H1 (cell line): ENCODE measurements around the gene TACC2. TPM values are rescaled to one million over a fixed set of nuclear protein-coding genes. Genes with fewer than 3 reads are reported as not detected.

Experiments used
- CTCF ChIA-PET: fragments of 300-600 bp; sonication (Branson Sonifier 250); formaldehyde crosslinking; loops from one replicate; lab custom pipeline; 2021; ENCODE audit not compliant: partially characterized antibody; lab: Charles Lee
- POLR2A ChIA-PET: fragments of 300-600 bp; sonication (Branson Sonifier 250); formaldehyde crosslinking; loops from one replicate; lab custom pipeline; 2021; ENCODE audit warnings: inconsistent platforms; ENCODE audit not compliant: partially characterized antibody; lab: Charles Lee
- DNase-seq, 2 experiments: peaks; one replicate each; pipeline versions ENCODE4 v3.0.0 to v3.0.0-alpha.2; 2010 to 2022; ENCODE audit warnings: low spot score in 2 of 2, low read depth in 1 of 2, mixed read lengths in 1 of 2
- FAIRE-seq: peaks from 2 replicates; lab custom pipeline; 2011; peaks lifted over from hg19 to GRCh38; lab: Jason Lieb, UNC
- H2AFZ ChIP-seq: 2 replicates; pipeline ENCODE4 v1.8.1; 2012; ENCODE audit warnings: low read length, inconsistent platforms
- H2AK5ac ChIP-seq: 2 replicates; pipeline ENCODE4 v1.6.1; 2013; ENCODE audit warnings: low read depth, low read length
- H2BK120ac ChIP-seq: replicated peaks from 2 replicates; pipeline ENCODE3; 2013; ENCODE audit warnings: low read depth, low read length, inconsistent platforms
- H2BK12ac ChIP-seq: 2 replicates; pipeline ENCODE4 v1.6.1; 2013; ENCODE audit warnings: low read depth, low read length
- H2BK15ac ChIP-seq: 2 replicates; pipeline ENCODE4 v1.6.1; 2013; ENCODE audit warnings: low read length
- H2BK20ac ChIP-seq: 2 replicates; pipeline ENCODE4 v1.6.1; 2013; ENCODE audit warnings: low read length
- H2BK5ac ChIP-seq: 2 replicates; pipeline ENCODE4 v1.6.1; 2013; ENCODE audit warnings: low read depth, low read length
- H3K14ac ChIP-seq: 2 replicates; pipeline ENCODE4 v1.6.1; 2013; ENCODE audit warnings: inconsistent platforms; ENCODE audit not compliant: insufficient read length
- H3K18ac ChIP-seq: 2 replicates; pipeline ENCODE4 v1.6.1; 2013; ENCODE audit warnings: low read length; ENCODE audit errors: extremely low read depth
- H3K23ac ChIP-seq: 2 replicates; pipeline ENCODE4 v1.6.1; 2013; ENCODE audit warnings: inconsistent platforms; ENCODE audit not compliant: insufficient read length
- H3K23me2 ChIP-seq: 2 replicates; pipeline ENCODE4 v1.6.1; 2013; ENCODE audit warnings: low read depth, low read length
- H3K27ac ChIP-seq: 2 replicates; pipeline ENCODE4 v1.6.1; 2011; ENCODE audit warnings: low read depth, low read length, inconsistent platforms
- H3K27me3 ChIP-seq, 4 experiments: replicated peaks in 1 of 4; 1 replicate in 1 of 4; 2 replicates in 3 of 4; pipeline versions ENCODE4 v1.6.1 to v1.8.1; 2011 to 2013; ENCODE audit warnings: low read length in 3 of 4, mild to moderate bottlenecking in 3 of 4, inconsistent platforms in 2 of 4, mixed read lengths in 2 of 4, moderate library complexity in 1 of 4; ENCODE audit not compliant: control insufficient read depth in 3 of 4, insufficient read depth in 3 of 4; ENCODE audit errors: extremely low read depth in 1 of 4
- H3K36me3 ChIP-seq, 4 experiments: 2 replicates each; pipeline versions ENCODE4 v1.6.1 to v1.8.1; 2011 to 2013; ENCODE audit warnings: mild to moderate bottlenecking in 4 of 4, low read length in 3 of 4, moderate library complexity in 2 of 4, control low read depth in 1 of 4, inconsistent platforms in 1 of 4; ENCODE audit not compliant: insufficient read depth in 4 of 4, control insufficient read depth in 2 of 4
- H3K4ac ChIP-seq: replicated peaks from 2 replicates; pipeline ENCODE3; 2013; ENCODE audit warnings: low read length, low read depth, mixed read lengths, inconsistent platforms; ENCODE audit not compliant: insufficient read length
- H3K4me1 ChIP-seq, 4 experiments: replicated peaks in 1 of 4; 1 replicate in 1 of 4; 2 replicates in 3 of 4; pipeline versions ENCODE4 v1.6.1 to v1.8.1; 2011 to 2013; ENCODE audit warnings: low read length in 3 of 4, inconsistent platforms in 2 of 4, mixed read lengths in 1 of 4; ENCODE audit not compliant: insufficient read depth in 4 of 4, control insufficient read depth in 3 of 4
- H3K4me2 ChIP-seq, 2 experiments: 2 replicates each; pipeline versions ENCODE4 v1.6.1 to v1.8.1; 2011 to 2013; ENCODE audit warnings: low read depth in 2 of 2, low read length in 2 of 2, control low read depth in 1 of 2, inconsistent platforms in 1 of 2, mild to moderate bottlenecking in 1 of 2; ENCODE audit not compliant: insufficient read depth in 1 of 2
- H3K4me3 ChIP-seq, 4 experiments: fragments of 200-600, 300-600 bp in 1 of 4; sonication (generic), shearing (Covaris generic), sonication (Bioruptor Twin) in 1 of 4; 2 replicates each; pipeline versions ENCODE4 v1.5.1 to v1.8.1; 2011 to 2016; ENCODE audit warnings: low read length in 4 of 4, low read depth in 3 of 4, control low read depth in 2 of 4, inconsistent platforms in 2 of 4, mild to moderate bottlenecking in 2 of 4, mixed read lengths in 1 of 4, moderate library complexity in 1 of 4; ENCODE audit not compliant: insufficient read depth in 2 of 4; ENCODE audit errors: extremely low read depth in 1 of 4
- H3K56ac ChIP-seq: replicated peaks from 2 replicates; pipeline ENCODE3; 2013; ENCODE audit warnings: low read depth, mild to moderate bottlenecking, mixed read lengths, low read length, inconsistent platforms; ENCODE audit not compliant: insufficient read length
- H3K79me1 ChIP-seq: 2 replicates; pipeline ENCODE4 v1.6.1; 2013; ENCODE audit warnings: low read depth, low read length, control low read depth
- H3K79me2 ChIP-seq, 2 experiments: 2 replicates each; pipeline versions ENCODE4 v1.6.1 to v1.8.1; 2012 to 2013; ENCODE audit warnings: low read length in 2 of 2, mild to moderate bottlenecking in 2 of 2, inconsistent platforms in 1 of 2; ENCODE audit not compliant: insufficient read depth in 2 of 2, control insufficient read depth in 1 of 2
- H3K9ac ChIP-seq, 4 experiments: replicated peaks in 1 of 4; 1 replicate in 1 of 4; 2 replicates in 3 of 4; pipeline versions ENCODE4 v1.6.1 to v1.8.1; 2011 to 2013; ENCODE audit warnings: low read depth in 3 of 4, low read length in 3 of 4, control low read depth in 2 of 4, mild to moderate bottlenecking in 2 of 4, moderate library complexity in 2 of 4, inconsistent platforms in 1 of 4; ENCODE audit errors: extremely low read depth in 1 of 4
- H3K9me3 ChIP-seq, 2 experiments: 2 replicates each; pipeline versions ENCODE4 v1.6.1 to v1.8.1; 2012 to 2013; ENCODE audit warnings: mild to moderate bottlenecking in 2 of 2, moderate library complexity in 2 of 2, control low read depth in 1 of 2, inconsistent platforms in 1 of 2, low read depth in 1 of 2, low read length in 1 of 2, mixed read lengths in 1 of 2; ENCODE audit not compliant: insufficient read depth in 2 of 2
- H4K20me1 ChIP-seq, 2 experiments: replicated peaks in 1 of 2; 2 replicates each; pipeline versions ENCODE3 to v1.8.1; 2011 to 2013; ENCODE audit warnings: inconsistent platforms in 2 of 2, low read length in 2 of 2, mild to moderate bottlenecking in 1 of 2; ENCODE audit not compliant: insufficient read depth in 2 of 2, control insufficient read depth in 1 of 2
- H4K5ac ChIP-seq: 2 replicates; pipeline ENCODE4 v1.6.1; 2013; ENCODE audit warnings: low read length, low read depth, mixed read lengths, inconsistent platforms; ENCODE audit not compliant: insufficient read length
- H4K8ac ChIP-seq: 2 replicates; pipeline ENCODE4 v1.8.0; 2013; ENCODE audit warnings: mild to moderate bottlenecking, moderate library complexity, low read length, inconsistent platforms; ENCODE audit not compliant: insufficient read depth; ENCODE audit errors: extremely low read depth
- H4K91ac ChIP-seq: replicated peaks from 2 replicates; pipeline ENCODE3; 2013; ENCODE audit warnings: low read length, mixed read lengths, inconsistent platforms; ENCODE audit not compliant: insufficient read length
- ASH2L ChIP-seq: fragments of 200-600, 300-600 bp; sonication (generic); IDR thresholded peaks from one replicate; pipeline ENCODE4 v1.7.1; 2017; ENCODE audit warnings: low read length
- BACH1 ChIP-seq: IDR thresholded peaks from 2 replicates; pipeline ENCODE4 v1.6.1; 2012; ENCODE audit warnings: low read length, improper control_type of control experiment
- BCL11A ChIP-seq, 2 experiments: IDR thresholded peaks; one replicate each; pipeline ENCODE4 v1.6.1; 2011; ENCODE audit warnings: low read depth in 2 of 2, low read length in 2 of 2, mild to moderate bottlenecking in 2 of 2
- CBX8 ChIP-seq: fragments of 300-800, 300-1000 bp; sonication (generic); IDR thresholded peaks from 2 replicates; pipeline ENCODE4 v1.7.1; 2016; ENCODE audit warnings: low read depth, low read length, borderline replicate concordance
- HDAC6 ChIP-seq: IDR thresholded peaks from one replicate; pipeline ENCODE4 v1.7.1; 2012; ENCODE audit warnings: low read depth, mild to moderate bottlenecking, inconsistent platforms, low read length, moderate library complexity
- KDM5A ChIP-seq: fragments of 200-600 bp; IDR thresholded peaks from 2 replicates; pipeline ENCODE4 v1.7.1; 2012; ENCODE audit warnings: mild to moderate bottlenecking, low read length, inconsistent platforms, mixed read lengths
- POLR2AphosphoS5 ChIP-seq: IDR thresholded peaks from 2 replicates; pipeline ENCODE4 v1.6.1; 2011; ENCODE audit warnings: low read depth, low read length
- TAF1 ChIP-seq: IDR thresholded peaks from 2 replicates; pipeline ENCODE4 v1.6.1; 2011; ENCODE audit warnings: mild to moderate bottlenecking, low read depth, low read length
- TAF7 ChIP-seq: optimal IDR thresholded peaks from 2 replicates; pipeline ENCODE3; 2011; ENCODE audit warnings: low read depth, mild to moderate bottlenecking, inconsistent platforms, low read length, moderate library complexity, borderline replicate concordance
- WGBS, 2 experiments: shearing (Covaris generic) in 1 of 2; methylation state at CpG; one replicate each; pipeline versions ENCODE4 v1.1.6 to v1.1.7; 2013 to 2015; ENCODE audit warnings: low lambda C conversion rate in 2 of 2, mixed read lengths in 2 of 2, inconsistent platforms in 1 of 2, low coverage in 1 of 2, missing lambda C conversion rate in 1 of 2; ENCODE audit not compliant: insufficient replicate concordance in 2 of 2, insufficient coverage in 1 of 2, insufficient read length in 1 of 2; ENCODE audit errors: extremely low coverage in 1 of 2, missing lambda C conversion rate in 1 of 2; 5-methylcytosine and 5-hydroxymethylcytosine counted together
- polyA plus RNA-seq, 7 experiments: library from polyadenylated mRNA; depleted of rRNA in 3 of 7; stranded (reverse) in 5 of 7; unstranded in 2 of 7; fragments of >200 nt in 5 of 7; fragments of 200-250 nt in 2 of 7; gene quantifications; 1 replicate in 5 of 7; 2 replicates in 1 of 7; 4 replicates in 1 of 7; pipeline versions ENCODE4 v1.2.1 to v1.2.3, GENCODE V29; 2011 to 2013; ENCODE audit warnings: missing spikeins in 2 of 7, mixed read lengths in 2 of 7
- total RNA-seq: library from RNA; stranded (reverse); fragmentation: NEBNext Ultra II Directional; extraction: Animal tissue kit (Norgen Biotek cat#: 25700); gene quantifications from 2 replicates; pipeline ENCODE4 v1.2.1, GENCODE V29; 2021

The TACC2 gene
- total and polyA plus RNA-seq, 2 of the 8 experiments (the other 6 are each of a cell fraction or from before 2014, with no cell fraction given) = 21.2 to 46.6 TPM

GRCh38 chr10:122112021-122112616 is 123.2 kb downstream of the TACC2 start:
- no peak overlapping the region for H2BK20ac ChIP-seq
- H3K18ac ChIP-seq = peak overlapping the region; percentile 48; the same call in 1 of the 2 replicates
- no peaks in the 10 kb centered on the region for H3K9me3 ChIP-seq
- WGBS, 2 experiments = 54% methylated on average over 12 of the region's 12 CpGs; no CpG with 5 or more reads in 1 of the 2 experiments
- H4K20me1 ChIP-seq = peaks cover 0 to 2% of the 10 kb centered on the region in 2 experiments
- no peaks in the 10 kb centered on the region; a peak in 3 of 7 replicates for H3K27me3 ChIP-seq
- TF ChIP-seq TAF7 (no peak), CBX8 (no peak), BACH1 (no peak), POLR2AphosphoS5 (no peak), HDAC6 (no peak), TAF1 (no peak), BCL11A (IDR thresholded peaks at IDR 0.05; ENCODE audit: low read depth in 2 of 2, low read length in 2 of 2) (no peak), KDM5A (no peak), ASH2L (no peak)
- H2AK5ac ChIP-seq = no peak overlapping the region
- H3K4me3 ChIP-seq = peak overlapping the region; percentile 66 to 96 (median 74); a peak in 7 of 8 replicates
- H3K56ac ChIP-seq = no peak overlapping the region
- no peak overlapping the region for H2BK12ac ChIP-seq
- H3K23me2 ChIP-seq = peaks cover 8% of the 10 kb centered on the region; the same call in 1 of the 2 replicates
- CTCF ChIA-PET = interaction anchor here (0.7 to 2.0 kb wide), 14 partner anchors 9 to 754 kb away, joined by 3 to 11 read pairs (median 3); no protein-coding TSS in a partner anchor
- peak overlapping the region; percentile 97 for H2AFZ ChIP-seq
- no peak overlapping the region for H2BK15ac ChIP-seq
- no peak overlapping the region for H3K23ac ChIP-seq
- H3K4me1 ChIP-seq = peaks cover 0 to 6% (median 2%) of the 10 kb centered on the region in 4 experiments; a peak in 5 of 7 replicates
- peak overlapping the region; percentile 79 to 89 for H3K4me2 ChIP-seq
- peak overlapping the region; percentile 65 for H2BK120ac ChIP-seq
- POLR2A ChIA-PET = interaction anchor here (0.5 to 4.1 kb wide), 20 partner anchors 9 to 191 kb away, joined by 3 to 25 read pairs (median 5); partner anchors contain the start of gene NSMCE4A
- peak overlapping the region; percentile 97 for H4K8ac ChIP-seq
- no peak overlapping the region for H3K14ac ChIP-seq
- peaks cover 0 to 27% of the 10 kb centered on the region in 2 experiments; a peak in 2 of 4 replicates for H3K79me2 ChIP-seq
- FAIRE-seq (no peak), DNase-seq (no peak)
- H4K91ac ChIP-seq = peak overlapping the region; percentile 32
- H3K36me3 ChIP-seq = no peaks in the 10 kb centered on the region
- H3K9ac ChIP-seq = peak overlapping the region in 2 of 4 experiments; percentile 21 to 87; a peak in 3 of 7 replicates
- 0 out of 2 replicates have a peak, but pooled peaks cover 4% of the 10 kb centered on the region for H3K79me1 ChIP-seq
- no peak overlapping the region for H3K4ac ChIP-seq
- H3K27ac ChIP-seq = no peak overlapping the region
- peak overlapping the region; percentile 51 for H4K5ac ChIP-seq
- no peak overlapping the region for H2BK5ac ChIP-seq
